Esophagus (tissue), 2 donors: ENCODE measurements around the gene DENND2D. TPM values are rescaled to one million over a fixed set of nuclear protein-coding genes. Genes with fewer than 3 reads are reported as not detected.
"Not testable (repeated sequence)": the region's sequence is repeated elsewhere in the genome, so short reads cannot be mapped to it uniquely, and the experiment has no call there.

ENCODE experiments used
- H3K27ac ChIP-seq, 2 donors: one replicate each; pipeline ENCODE4 v1.5.1; 2013; ENCODE audit warnings: low read depth in 2 of 2, mild to moderate bottlenecking in 2 of 2, inconsistent platforms in 1 of 2, low read length in 1 of 2, moderate library complexity in 1 of 2
- H3K27me3 ChIP-seq, 2 donors: one replicate each; pipeline ENCODE4 v1.6.1; 2013; ENCODE audit warnings: low read length in 2 of 2, control low read depth in 1 of 2, mild to moderate bottlenecking in 1 of 2; ENCODE audit not compliant: insufficient read depth in 2 of 2, control insufficient read depth in 1 of 2
- H3K36me3 ChIP-seq, 2 donors: one replicate each; pipeline ENCODE4 v1.6.1; 2013; ENCODE audit warnings: low read length in 1 of 2; ENCODE audit not compliant: control insufficient read depth in 2 of 2, insufficient read depth in 2 of 2
- H3K4me1 ChIP-seq, 2 donors: one replicate each; pipeline ENCODE4 v1.6.1; 2013; ENCODE audit warnings: low read length in 1 of 2; ENCODE audit not compliant: control insufficient read depth in 2 of 2, insufficient read depth in 2 of 2
- H3K4me3 ChIP-seq, 2 donors: one replicate each; pipeline ENCODE4 v1.5.1; 2013; ENCODE audit warnings: low read length in 2 of 2, mild to moderate bottlenecking in 2 of 2, low read depth in 1 of 2, moderate library complexity in 1 of 2
- H3K9me3 ChIP-seq, 2 donors: one replicate each; pipeline ENCODE4 v1.6.1; 2013; ENCODE audit warnings: mild to moderate bottlenecking in 2 of 2, low read depth in 1 of 2, low read length in 1 of 2, moderate library complexity in 1 of 2; ENCODE audit not compliant: control insufficient read depth in 2 of 2, insufficient read depth in 1 of 2
- WGBS, 2 donors: extraction: QIAGEN DNeasy Blood & Tissue Kit; methylation state at CpG; one replicate each; pipeline ENCODE4 v1.1.7; 2013; 5-methylcytosine and 5-hydroxymethylcytosine counted together
- polyA plus RNA-seq, 2 donors: library from polyadenylated mRNA; stranded (reverse); fragments of 200-250 nt; gene quantifications; one replicate each; pipeline ENCODE4 v1.2.3, GENCODE V29; 2013
- donor health status: healthy with polysubstance abuse.
- donor health status: Bipolar disorder and iron deficiency.

DENND2D gene
- polyA plus RNA-seq, 2 donors, result 39.1 to 54.8 TPM

DNA sequence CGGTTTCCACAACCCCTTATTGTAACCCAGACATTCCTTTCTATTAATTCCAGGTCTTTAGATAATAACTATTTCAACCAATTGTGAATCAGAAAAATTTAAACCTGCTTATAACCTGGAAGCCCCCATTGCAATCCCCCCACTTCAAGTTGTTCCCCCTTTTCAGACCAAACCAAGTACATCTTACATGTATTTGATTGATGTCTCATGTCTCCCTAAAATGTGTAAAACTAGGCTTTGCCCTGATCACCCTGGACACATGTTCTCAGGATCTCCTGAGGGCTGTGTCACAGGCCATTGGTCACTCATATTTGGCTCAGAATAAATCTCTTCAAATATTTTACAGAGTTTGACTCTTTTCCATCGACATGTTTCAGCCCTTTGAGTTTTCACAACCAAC, 14.8 kb upstream of the DENND2D start:
- not testable (repeated sequence) for H3K4me3 ChIP-seq, H3K36me3 ChIP-seq, H3K4me1 ChIP-seq, H3K27me3 ChIP-seq, H3K9me3 ChIP-seq, H3K27ac ChIP-seq
- 84 to 87% methylated on average over 2 of the region's 2 CpGs for WGBS, 2 donors

GRCh38 chr1:111214884-111215283, 14.4 kb upstream of the DENND2D start:
- Histone ChIP-seq H3K36me3 (no peaks in the 10 kb centered on the region), H3K27me3 (no peaks in the 10 kb centered on the region), H3K4me3 (no peak overlapping the region), H3K4me1 (peaks cover 0 to 4% of the 10 kb centered on the region in 2 donors), H3K27ac (peak overlapping the region in 1 of 2 donors; percentile 29), H3K9me3 (no peaks in the 10 kb centered on the region)
- 79 to 84% methylated on average over 7 of the region's 7 CpGs for WGBS, 2 donors

DNA sequence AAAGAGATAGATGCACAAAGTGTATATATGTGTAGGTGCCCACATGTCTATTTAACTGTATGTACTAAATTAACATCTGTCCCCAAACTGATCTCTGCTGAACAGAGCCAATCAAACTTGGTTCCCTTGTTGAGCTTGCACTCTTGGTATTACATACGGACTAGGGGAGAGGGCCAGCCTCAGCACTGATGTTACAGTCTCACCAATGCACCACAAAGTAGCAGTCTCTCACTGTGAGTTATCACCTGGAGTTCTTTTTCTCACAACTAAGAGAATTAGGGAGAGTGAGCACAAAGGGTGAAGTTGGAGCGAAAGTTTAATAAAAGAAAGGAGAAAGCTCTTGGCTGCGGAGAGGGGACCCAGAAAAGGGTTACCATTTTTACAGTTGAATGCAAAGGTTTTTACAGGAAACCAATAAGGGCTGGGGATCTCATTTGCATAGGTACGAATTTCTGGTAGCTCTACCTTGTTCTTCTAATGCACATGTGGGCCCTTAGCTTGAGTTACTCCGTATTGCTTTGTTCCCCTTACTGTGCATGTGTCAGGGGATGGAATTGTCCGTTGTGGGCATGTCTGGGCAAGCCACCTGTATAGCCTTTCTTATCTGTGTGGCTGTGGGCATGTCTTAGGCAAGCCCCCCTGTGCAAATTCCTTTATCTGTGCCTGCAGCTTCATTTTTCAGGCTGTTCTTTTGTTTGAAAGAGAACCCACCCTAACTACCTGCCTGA, 13.8 kb upstream of the DENND2D start:
- no peaks in the 10 kb centered on the region for H3K36me3 ChIP-seq
- H3K9me3 ChIP-seq, result no peaks in the 10 kb centered on the region
- peaks cover 0 to 4% of the 10 kb centered on the region in 2 donors for H3K4me1 ChIP-seq
- 65 to 75% methylated on average over 6 of the region's 6 CpGs for WGBS, 2 donors
- H3K27ac ChIP-seq, result no peak overlapping the region
- H3K27me3 ChIP-seq, result no peaks in the 10 kb centered on the region
- H3K4me3 ChIP-seq, result no peak overlapping the region

- H3K27ac ChIP-seq, result no peak overlapping the region
- H3K27me3 ChIP-seq, result no peaks in the 10 kb centered on the region
- H3K4me1 ChIP-seq, result peaks cover 0 to 4% of the 10 kb centered on the region in 2 donors
- H3K9me3 ChIP-seq, result no peaks in the 10 kb centered on the region
- WGBS, 2 donors, result 83 to 85% methylated on average over 6 of the region's 6 CpGs
- no peak overlapping the region for H3K4me3 ChIP-seq
- H3K36me3 ChIP-seq, result no peaks in the 10 kb centered on the region
Observed at GRCh38 chr1:111213412-111213811, 13.0 kb upstream of the DENND2D start.

GRCh38 chr1:111212634-111213335, 12.3 kb upstream of the DENND2D start:
- Histone ChIP-seq H3K4me3 (no peak overlapping the region), H3K27ac (no peak overlapping the region), H3K9me3 (no peaks in the 10 kb centered on the region), H3K36me3 (no peaks in the 10 kb centered on the region), H3K4me1 (peaks cover 0 to 4% of the 10 kb centered on the region in 2 donors), H3K27me3 (no peaks in the 10 kb centered on the region)
- WGBS, 2 donors, result 81 to 88% methylated on average over 5 of the region's 5 CpGs

DNA sequence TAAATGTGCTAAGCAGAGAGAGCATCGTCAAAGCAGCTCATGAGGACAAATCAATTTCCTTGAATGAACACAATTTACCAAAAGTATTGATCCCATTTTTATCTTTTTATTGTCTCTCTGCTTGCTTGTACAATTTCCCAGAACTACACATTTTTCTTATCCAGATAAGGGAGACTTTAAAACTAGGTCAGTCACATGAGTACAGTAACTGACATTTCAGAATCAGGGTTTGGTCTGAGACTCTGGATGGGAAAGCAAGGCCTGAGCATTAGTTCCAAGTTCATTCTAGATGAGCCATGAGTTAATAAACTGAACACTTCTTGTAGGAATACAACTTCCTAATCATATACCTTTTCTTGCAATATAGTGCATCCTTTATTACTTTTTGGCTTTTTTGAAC, 11.5 kb upstream of the DENND2D start:
- H3K36me3 ChIP-seq, result no peaks in the 10 kb centered on the region
- H3K27me3 ChIP-seq, result no peaks in the 10 kb centered on the region
- H3K4me1 ChIP-seq, result peaks cover 0 to 4% of the 10 kb centered on the region in 2 donors
- no peak overlapping the region for H3K4me3 ChIP-seq
- H3K27ac ChIP-seq, result no peak overlapping the region
- no peaks in the 10 kb centered on the region for H3K9me3 ChIP-seq
- 92 to 95% methylated on average over 1 of the region's 1 CpG for WGBS, 2 donors

DNA sequence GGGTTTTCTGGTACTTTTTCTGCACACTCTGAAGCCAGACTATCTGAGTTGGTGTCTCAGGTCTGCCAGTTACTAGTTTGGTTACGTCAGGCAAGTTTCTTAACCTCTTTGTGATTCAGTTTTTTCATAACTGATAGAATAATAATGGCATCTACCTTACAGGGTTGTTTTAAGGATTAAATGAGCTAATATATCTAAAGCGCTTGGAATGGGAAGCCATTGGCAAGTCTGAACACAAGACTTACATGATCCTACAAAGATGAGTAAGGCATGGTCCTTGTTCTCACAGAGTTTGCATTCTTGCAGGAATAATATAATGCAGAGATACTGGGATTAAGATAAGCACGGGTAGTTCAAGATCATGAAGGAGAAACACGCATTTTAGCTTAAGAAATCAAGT, 9.2 kb upstream of the DENND2D start:
- H3K27ac ChIP-seq, result no peak overlapping the region
- 45 to 70% methylated on average over 4 of the region's 4 CpGs for WGBS, 2 donors
- no peaks in the 10 kb centered on the region for H3K27me3 ChIP-seq
- peaks cover 0 to 5% of the 10 kb centered on the region in 2 donors for H3K4me1 ChIP-seq
- no peaks in the 10 kb centered on the region for H3K9me3 ChIP-seq
- no peaks in the 10 kb centered on the region for H3K36me3 ChIP-seq
- no peak overlapping the region for H3K4me3 ChIP-seq

DNA sequence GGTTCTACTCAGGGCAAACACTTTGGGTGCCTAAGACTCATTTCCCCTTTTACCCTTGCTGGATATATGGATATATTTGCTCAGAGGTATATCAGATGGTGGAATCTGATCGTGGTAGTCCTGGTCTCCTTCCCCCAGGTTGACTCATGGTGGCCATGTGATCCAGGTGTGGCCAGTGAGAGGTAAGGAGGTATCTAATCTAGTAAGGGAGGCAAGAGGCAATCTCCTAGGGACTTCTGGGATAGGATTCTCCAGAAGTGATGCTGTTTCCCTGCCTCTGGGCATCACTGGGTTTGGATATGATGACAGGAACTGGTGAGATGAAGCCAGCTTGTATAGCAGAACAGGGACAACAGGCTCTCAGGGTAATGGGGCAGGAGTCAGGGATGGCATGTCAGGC, 8.5 kb upstream of the DENND2D start:
- no peaks in the 10 kb centered on the region for H3K27me3 ChIP-seq
- H3K36me3 ChIP-seq, result no peaks in the 10 kb centered on the region
- no peak overlapping the region for H3K27ac ChIP-seq
- no peak overlapping the region for H3K4me3 ChIP-seq
- peaks cover 0 to 7% of the 10 kb centered on the region in 2 donors for H3K4me1 ChIP-seq
- 36 to 39% methylated on average over 1 of the region's 1 CpG for WGBS, 2 donors
- H3K9me3 ChIP-seq, result no peaks in the 10 kb centered on the region

GRCh38 chr1:111205714-111206050, 5.2 kb upstream of the DENND2D start:
- Histone ChIP-seq H3K4me3 (no peak overlapping the region), H3K36me3 (no peaks in the 10 kb centered on the region), H3K27ac (no peak overlapping the region), H3K9me3 (no peaks in the 10 kb centered on the region), H3K4me1 (peaks cover 2 to 11% of the 10 kb centered on the region in 2 donors), H3K27me3 (no peaks in the 10 kb centered on the region)
- whole genome bisulfite sequencing, 2 donors, result 55 to 58% methylated on average over 2 of the region's 2 CpGs
